22Rv1 (cell line): Measurements from ENCODE around the gene CCR6.

ENCODE experiments used
- H3K27ac ChIP-seq: fragments of 450-650 bp; 2 replicates; pipeline ENCODE4 v1.5.1; 2017
- CTCF ChIP-seq: fragments of 450-650 bp; IDR thresholded peaks from 2 replicates; pipeline ENCODE4 v1.5.1; 2017; ENCODE audit warnings: mild to moderate bottlenecking
- ZFX ChIP-seq: fragments of 450-650 bp; IDR thresholded peaks from 2 replicates; pipeline ENCODE4 v1.6.1; 2017; ENCODE audit warnings: antibody characterized with exemption, borderline replicate concordance

The CCR6 gene

GRCh38 chr6:167153521-167153959, 30.6 kb downstream of the CCR6 start:
- TF ChIP-seq CTCF, result no peak
- no peak for TF ChIP-seq ZFX
- H3K27ac ChIP-seq, result no peak overlapping the region

- no peak for TF ChIP-seq ZFX
- TF ChIP-seq CTCF, result no peak
- H3K27ac ChIP-seq, result no peak overlapping the region
Measured at GRCh38 chr6:167154291-167154690, 31.4 kb downstream of the CCR6 start.

GRCh38 chr6:167154895-167155294, 32.0 kb downstream of the CCR6 start:
- no peak overlapping the region for H3K27ac ChIP-seq
- TF ChIP-seq ZFX (no peak), CTCF (no peak)

- H3K27ac ChIP-seq, result no peak overlapping the region
- no peak for TF ChIP-seq CTCF
- no peak for TF ChIP-seq ZFX
Measured at GRCh38 chr6:167157414-167157813, 34.5 kb downstream of the CCR6 start.

GRCh38 chr6:167157863-167158262, 35.0 kb downstream of the CCR6 start, which contains the start of gene GPR31:
GPR31 (minus strand) TSS chr6:167157980; CDS start chr6:167157831, 149 bp downstream.
- TF ChIP-seq ZFX, result no peak
- no peak for TF ChIP-seq CTCF
- H3K27ac ChIP-seq, result no peak within 1 kb of the TSS

GRCh38 chr6:167161851-167162467, 39.1 kb downstream of the CCR6 start:
- TF ChIP-seq CTCF (no peak), ZFX (no peak)
- H3K27ac ChIP-seq, result no peak overlapping the region

- no peak overlapping the region for H3K27ac ChIP-seq
- TF ChIP-seq CTCF (no peak), ZFX (no peak)
Measured at GRCh38 chr6:167162591-167162990, 39.7 kb downstream of the CCR6 start.
